Measurements from ENCODE around the gene RTL5. TPM values are rescaled to one million over a fixed set of nuclear protein-coding genes. Genes with fewer than 3 reads are reported as not detected.
A peak's percentile ranks its signal among the peaks of the same experiment; 100 is the strongest.

Gene RTL5
- total RNA-seq, 2 donors from 2014 or later, result 1.0 to 3.0 TPM

DNA sequence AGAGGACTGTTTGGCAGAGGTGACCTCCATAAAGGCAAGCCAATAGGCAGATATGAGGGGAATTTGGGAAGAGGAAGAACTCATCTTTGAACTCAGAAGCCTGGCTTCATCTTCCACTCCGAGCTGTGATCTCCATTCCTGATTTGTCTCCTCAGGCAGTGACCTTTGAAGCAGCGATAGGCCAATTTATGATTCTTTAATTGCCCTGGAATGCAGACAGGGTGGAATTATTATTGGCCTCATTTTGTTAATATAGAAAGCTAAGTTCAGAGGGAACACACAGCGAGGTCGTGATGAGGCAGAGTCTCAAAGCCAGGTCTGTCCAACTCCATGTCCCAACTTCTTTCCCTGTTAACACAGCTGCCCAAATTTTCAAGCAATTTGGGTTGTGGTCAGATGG lies 16.9 kb downstream of the RTL5 start:
- no peak for ATAC-seq
- no peak for DNase-seq
- intact Hi-C loops (cut with DNase I, micrococcal nuclease), result no loop called here

DNA sequence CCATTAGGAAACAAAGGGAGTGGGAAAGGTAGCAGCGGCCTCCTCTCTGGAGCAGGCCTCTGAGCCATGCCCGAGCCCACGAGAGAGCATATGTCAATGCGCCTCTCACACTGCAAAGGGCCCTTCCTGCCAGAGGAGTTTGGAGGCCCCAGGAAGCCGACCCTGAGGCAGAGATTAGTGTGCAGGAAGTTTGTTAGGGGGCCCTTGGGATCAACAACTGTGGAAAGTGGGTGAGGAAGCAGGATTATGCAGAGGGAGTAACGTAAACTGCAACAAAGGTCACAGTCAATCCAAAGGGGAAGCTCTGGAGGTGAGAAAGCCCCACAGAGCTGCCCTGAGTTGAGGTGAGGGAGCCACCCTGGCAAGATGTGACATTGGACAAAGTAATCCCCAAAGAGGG lies 17.4 kb downstream of the RTL5 start:
- DNase-seq, result no peak
- intact Hi-C loops (cut with DNase I, micrococcal nuclease), result no loop called here
- no peak for ATAC-seq

DNA sequence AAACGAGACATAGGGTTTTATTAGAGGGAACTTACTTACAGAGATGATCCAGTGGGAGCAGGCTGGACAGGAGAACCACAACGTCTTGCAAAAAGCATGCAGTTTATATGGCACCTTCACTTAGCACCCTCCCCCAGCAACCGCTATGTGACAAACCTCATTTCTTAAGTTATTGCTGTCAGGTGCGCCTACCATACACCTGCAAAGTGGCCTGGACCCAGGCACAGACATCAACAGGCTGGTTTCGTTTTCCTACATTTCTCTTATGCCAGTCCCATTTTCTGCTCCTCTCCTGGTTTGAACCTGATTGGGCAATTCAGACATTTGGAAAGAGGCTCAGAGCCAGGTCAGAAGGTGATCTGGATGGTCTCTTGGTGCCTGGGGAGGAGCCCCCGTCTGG lies 18.3 kb downstream of the RTL5 start:
- intact Hi-C loops (cut with DNase I, micrococcal nuclease), result no loop called here
- no peak for DNase-seq
- ATAC-seq, result no peak

- ATAC-seq, result no peak
- no peak for DNase-seq
- intact Hi-C loops (cut with DNase I, micrococcal nuclease), result no loop called here
These were observed 20.6 kb downstream of the RTL5 start for GRCh38 chrX:72110876-72111708.

- DNase-seq (no peak), ATAC-seq (no peak)
- intact Hi-C loops (cut with DNase I, micrococcal nuclease), result no loop called here
These were observed 21.5 kb downstream of the RTL5 start for GRCh38 chrX:72110051-72110875.

DNA sequence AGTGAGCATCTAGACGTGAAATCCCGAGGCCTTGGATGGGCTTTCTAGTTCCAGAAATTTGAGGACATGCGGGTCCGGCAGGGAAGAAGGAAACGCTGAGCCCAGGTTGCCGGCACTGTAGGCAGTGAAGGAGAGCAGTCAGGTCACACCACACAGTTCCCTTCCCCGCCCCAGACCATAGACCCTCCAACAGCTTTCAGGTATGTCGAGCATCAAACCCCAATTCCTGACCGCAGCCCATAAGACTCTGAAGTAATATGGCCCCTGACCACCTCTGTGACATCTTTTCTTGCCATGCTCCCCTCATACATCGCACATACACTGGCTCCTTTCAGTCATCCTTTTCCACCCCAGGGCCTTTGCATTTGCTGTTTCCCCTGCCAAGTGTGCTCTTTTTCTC lies 23.0 kb downstream of the RTL5 start:
- intact Hi-C loops (cut with DNase I, micrococcal nuclease), result no loop called here
- ATAC-seq (no peak), DNase-seq (no peak)

DNA sequence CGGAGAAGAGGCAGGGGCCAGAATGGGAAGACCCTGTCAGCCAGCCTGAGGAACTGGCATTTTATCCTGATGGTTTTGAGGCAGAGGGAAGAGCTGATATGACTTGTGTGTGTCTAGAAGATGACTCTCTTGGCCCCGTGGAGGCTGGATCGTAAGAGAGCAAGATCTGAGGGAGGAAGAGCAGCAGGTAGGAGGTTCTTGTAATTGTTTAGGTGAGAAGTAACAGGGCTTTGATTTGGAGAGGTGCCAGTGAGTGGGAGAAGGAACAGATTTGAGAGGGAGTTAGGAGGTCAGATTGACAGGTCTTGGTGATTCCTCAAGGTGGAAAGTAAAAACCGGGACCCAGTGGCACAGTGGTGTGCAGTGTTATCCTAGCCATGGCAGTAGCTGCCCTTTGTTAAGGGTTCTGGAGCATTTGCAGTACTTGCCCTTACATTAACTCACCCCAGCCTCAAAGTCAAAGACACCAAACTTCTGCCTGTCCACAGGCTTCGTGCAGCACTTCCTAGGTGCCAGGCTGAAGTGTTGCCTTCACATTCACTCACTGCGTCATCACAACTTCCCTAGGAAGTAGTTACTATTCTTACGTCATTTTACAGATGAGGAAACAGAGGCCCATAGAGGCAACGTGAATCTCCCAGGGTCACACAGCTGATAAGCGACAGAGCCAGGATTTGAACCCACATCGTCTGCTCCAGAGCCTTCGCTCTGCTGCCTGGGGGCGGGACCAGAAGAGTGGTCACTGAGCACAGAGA lies 23.7 kb downstream of the RTL5 start:
- no peak for DNase-seq
- intact Hi-C loops (cut with DNase I, micrococcal nuclease), result no loop called here
- no peak for ATAC-seq

GRCh38 chrX:72107320-72107719 lies 24.4 kb downstream of the RTL5 start:
- intact Hi-C loops (cut with DNase I, micrococcal nuclease), result no loop called here
- DNase-seq (no peak), ATAC-seq (no peak)

DNA sequence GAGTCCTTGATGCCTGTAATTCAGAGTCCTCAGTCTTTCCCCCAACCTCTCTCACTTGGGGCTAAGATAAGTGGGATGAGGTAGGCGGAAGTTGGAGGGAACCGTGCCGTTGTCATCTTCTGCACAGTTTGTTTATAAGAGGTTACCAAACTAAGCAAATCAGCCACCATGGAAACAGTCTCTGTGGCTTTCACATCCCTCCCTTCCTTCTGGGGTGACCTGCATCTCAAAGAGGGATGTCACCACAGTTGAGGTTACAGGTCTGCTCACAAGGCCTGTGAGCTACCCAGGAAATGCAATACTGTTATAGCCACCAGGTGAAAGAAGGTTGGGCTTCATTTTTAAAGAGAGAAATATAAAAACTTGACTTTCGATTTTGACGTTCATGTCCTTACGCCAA lies 26.3 kb downstream of the RTL5 start:
- intact Hi-C loops (cut with DNase I, micrococcal nuclease), result no loop called here
- ATAC-seq (no peak), DNase-seq (no peak)

DNA sequence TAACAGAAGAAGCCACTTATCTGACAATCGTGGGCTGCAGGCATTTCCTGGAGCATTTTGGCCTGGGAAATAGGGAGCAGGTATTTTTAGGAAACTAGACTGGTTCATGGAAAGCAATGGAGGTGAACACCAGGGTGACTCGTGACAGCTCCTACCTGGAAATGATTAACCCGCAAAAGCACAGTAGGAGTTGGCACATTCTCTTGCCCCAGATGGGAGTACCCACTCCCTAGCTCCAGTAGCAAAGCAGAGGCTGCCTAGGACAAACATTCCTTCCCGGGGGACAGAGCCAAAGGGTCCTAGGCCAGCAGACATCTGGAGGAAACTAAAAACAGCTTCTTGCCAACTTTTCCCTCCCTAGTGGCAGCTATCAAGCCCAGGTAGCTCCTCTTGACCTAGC lies 29.0 kb downstream of the RTL5 start:
- DNase-seq (no peak), ATAC-seq (no peak)
- intact Hi-C loops (cut with DNase I, micrococcal nuclease), result no loop called here

GRCh38 chrX:72102126-72102525 lies 29.6 kb downstream of the RTL5 start:
- no peak for ATAC-seq
- no peak for DNase-seq
- intact Hi-C loops (cut with DNase I, micrococcal nuclease), result no loop called here

- no peak for ATAC-seq
- DNase-seq, result no peak
- intact Hi-C loops (cut with DNase I, micrococcal nuclease), result no loop called here
These were observed 30.1 kb downstream of the RTL5 start for GRCh38 chrX:72101597-72102037.

- ATAC-seq (peak; percentile 24), DNase-seq (peak in 1 of 2 donors; percentile 24)
- intact Hi-C loops (cut with DNase I, micrococcal nuclease), result no loop called here
These were observed 30.8 kb downstream of the RTL5 start for GRCh38 chrX:72100824-72101351.

- no peak for ATAC-seq
- DNase-seq, result no peak
These were observed 31.5 kb downstream of the RTL5 start for GRCh38 chrX:72100051-72100755.

DNA sequence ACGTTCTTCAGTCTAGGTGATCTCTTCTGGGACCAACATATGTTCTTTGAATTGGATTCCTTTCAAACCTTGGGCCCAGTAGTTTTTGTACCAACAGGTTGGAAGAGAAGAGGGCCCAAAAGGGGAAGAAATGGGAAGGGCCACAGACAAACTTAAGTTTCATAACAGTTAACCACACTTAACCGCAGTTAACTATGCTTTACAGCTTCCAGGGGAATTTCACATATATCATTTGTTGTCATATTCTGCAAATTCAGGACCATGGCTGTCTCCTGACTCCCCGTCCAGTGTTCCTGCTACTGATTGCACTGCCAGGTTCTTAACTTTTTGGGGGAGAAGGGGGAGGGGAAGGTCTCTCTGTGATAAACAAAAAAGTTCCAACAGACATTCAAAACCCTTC lies 34.6 kb downstream of the RTL5 start:
- intact Hi-C loops (cut with DNase I, micrococcal nuclease), result no loop called here
- DNase-seq (no peak), ATAC-seq (no peak)

More at GRCh38 chrX:72100051-72100755, 31.5 kb downstream of the RTL5 start:
- intact Hi-C loops (cut with DNase I, micrococcal nuclease), result no loop called here

DNA sequence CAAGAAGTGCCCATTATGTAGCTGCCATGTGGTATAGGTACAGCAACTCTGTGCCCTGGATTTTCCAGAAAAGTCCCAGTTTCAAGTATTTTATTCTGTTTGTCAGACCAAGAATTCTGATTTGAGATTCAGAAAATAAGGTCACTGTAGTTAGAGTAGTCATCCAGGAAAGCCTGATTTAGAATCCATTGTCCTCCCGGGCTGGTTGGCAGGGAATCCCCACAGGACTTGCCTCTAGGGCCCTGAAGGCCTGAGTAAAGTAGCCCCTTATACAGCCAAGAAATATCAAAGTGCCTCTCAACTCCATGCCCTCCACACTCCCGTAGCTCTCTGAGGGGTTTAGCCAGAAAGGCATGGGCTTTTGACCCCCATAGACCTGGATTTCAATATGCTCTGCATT lies 36.3 kb downstream of the RTL5 start:
- DNase-seq (no peak), ATAC-seq (no peak)
- intact Hi-C loops (cut with DNase I, micrococcal nuclease), result no loop called here

DNA sequence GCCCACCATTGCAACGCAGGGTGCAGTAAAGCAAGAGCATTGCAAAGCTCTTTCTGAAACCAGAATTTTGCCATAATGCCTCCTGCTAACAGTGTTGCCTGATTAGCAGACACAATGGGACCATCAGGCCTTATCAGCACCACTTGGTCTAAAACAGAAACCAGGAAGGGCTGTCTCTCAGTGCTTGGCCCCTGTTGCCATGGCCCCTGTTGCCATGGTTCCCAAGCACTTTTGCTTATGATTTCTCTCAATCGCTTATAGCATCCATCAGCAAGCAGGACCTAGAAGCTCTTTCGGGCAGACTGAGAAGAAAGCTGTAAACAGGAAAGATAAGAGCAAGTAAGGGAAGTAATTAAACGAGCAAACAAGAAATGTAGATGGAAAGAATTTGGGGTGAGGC lies 36.8 kb downstream of the RTL5 start:
- DNase-seq (peak in 1 of 2 donors; percentile 17), ATAC-seq (no peak)
- intact Hi-C loops (cut with DNase I, micrococcal nuclease), result no loop called here

DNA sequence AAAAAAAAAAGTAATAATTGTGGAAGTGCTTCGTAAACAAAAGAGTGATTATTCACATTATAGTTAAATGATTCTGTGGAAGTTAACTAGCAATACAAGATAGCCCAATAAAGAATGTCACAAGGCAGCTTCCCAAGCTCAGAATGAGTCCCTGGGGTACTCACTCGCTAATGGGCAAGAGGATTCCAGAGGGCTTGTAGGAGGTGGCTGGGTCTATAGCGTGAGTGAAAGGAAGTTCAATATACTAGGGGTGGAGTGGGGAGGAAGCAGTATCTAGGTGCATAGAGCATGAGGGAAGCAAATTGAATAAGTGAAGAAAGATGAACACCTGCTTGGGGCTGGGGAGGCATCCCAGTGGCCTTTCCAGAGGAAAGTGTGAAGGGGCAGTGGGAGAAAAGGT lies 42.5 kb downstream of the RTL5 start:
- intact Hi-C loops (cut with DNase I, micrococcal nuclease), result no loop called here
- DNase-seq, result no peak
- ATAC-seq, result no peak

DNA sequence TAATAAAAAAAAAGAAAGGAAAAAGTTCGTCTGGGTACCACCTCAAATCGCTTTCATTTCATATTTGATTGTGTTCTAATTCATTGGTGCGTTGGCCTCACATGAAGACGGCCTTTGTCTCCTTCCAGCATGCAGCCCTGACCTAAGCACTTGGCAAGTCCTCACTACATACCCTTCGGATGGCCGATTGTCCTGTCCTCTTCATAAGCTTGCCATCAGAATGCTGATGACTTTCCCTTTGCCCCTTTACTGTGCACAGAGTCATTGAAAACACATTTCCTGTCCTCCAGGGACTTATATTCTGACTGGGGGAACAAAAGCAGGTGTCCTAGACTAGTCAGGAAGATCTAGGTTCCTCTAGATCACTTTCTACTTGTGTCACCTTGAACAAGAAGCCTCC lies 43.0 kb downstream of the RTL5 start:
- ATAC-seq, result no peak

More for the DNA sequence above, 43.0 kb downstream of the RTL5 start:
- intact Hi-C loops (cut with DNase I, micrococcal nuclease), result no loop called here
- no peak for DNase-seq

Measured in left colon (tissue), 2 donors.